Pons (tissue), 1 donor: ENCODE data around the gene GRIN1.

ENCODE experiments used
- DNase-seq: peaks from one replicate; pipeline ENCODE4 v3.0.0-alpha.2; 2016; ENCODE audit warnings: low spot score

The GRIN1 gene

DNA sequence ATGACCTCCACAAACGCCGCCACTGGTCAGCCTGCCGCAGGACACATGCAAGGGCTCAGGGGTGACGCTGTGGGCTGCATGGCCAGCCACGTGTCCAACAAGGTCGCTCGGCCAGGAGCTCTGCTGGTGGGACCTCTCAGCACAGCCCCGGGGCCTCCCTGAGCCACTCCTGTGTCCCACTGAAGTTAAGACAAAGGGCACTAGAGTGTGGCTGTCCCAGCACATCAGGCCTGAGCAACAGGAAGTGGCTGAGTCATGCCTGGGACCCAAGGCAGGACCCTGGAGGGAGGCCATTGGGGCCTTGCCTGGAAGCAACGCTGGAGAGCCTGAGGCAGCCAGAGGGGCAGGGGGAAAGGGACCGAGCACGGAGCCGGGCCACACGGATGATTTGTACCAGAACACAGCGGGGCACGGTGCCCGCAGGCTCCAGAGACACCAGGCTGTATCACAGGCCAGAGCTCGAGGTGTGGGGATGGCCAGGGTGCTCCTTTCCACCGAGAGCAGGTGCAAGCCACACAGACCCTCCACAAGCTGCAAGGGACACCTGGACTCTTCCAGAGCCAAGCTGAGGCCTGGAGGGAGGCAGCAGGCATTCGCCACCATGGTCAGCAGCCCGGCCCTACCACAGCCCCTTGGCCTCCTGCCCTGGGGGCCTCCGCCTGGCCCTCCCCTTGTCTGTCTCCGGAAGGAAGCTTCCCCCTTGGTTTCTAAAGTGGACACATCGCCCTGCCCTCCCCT lies 39.4 kb downstream of the GRIN1 start:
- no peak for DNase-seq

DNA sequence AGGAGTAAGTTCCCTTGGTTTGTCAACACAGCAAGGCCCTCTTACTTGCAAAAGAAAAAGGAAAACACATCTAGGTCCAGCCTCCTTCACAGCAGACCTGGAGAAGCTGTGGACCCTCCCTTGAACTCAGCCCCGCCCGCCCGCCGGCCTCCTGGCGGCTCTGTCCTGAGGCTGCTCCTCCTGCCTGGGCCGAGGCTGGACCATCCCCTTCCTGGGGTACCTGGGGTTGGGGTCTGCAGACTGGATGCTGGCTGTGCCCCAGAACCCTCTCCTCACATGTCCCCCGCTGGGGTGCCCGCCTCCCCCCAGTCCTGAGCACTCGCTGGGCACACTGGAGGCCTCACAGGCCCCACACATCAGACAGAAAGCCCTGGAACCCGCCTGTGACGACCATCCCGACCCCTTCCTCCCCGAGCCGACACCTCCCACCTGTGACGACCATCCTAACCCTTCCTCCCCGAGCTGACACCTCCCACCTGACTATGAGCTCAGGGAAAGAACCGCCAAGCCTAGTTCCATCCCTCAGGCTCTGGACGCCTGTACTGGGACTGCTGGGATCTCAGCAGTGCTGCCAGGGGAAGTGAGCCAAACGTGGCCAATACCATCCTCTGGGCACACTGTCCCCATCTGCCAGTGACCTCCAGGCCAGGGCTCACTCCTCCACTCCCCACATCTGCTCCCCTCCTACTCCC lies 40.1 kb downstream of the GRIN1 start:
- DNase-seq: no peak

- no peak for DNase-seq
These were observed 40.8 kb downstream of the GRIN1 start for GRCh38 chr9:137179761-137180160.

DNA sequence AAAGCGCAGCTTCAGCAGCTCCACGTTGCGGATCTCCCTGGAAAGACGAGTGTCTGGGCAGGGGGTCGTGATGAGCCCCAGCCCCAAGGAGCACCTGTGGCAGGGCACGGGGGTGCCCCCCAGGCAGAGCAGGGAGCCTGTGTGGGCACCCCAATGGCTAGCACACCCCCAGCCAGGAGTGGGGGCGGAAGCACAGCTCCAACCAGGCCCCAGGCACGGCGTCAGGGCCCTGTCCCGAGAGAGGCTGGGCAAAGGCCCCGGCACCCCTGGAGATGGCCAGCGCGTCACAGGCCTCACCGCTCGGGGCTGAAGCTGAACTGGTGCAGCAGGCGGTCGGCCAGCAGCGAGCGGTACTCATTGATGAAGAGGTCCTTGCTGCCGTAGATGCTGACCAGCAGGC lies 41.5 kb downstream of the GRIN1 start:
- no peak for DNase-seq

- DNase-seq: no peak
These were observed 42.7 kb downstream of the GRIN1 start for GRCh38 chr9:137181680-137182079.

GRCh38 chr9:137182836-137183235 lies 43.9 kb downstream of the GRIN1 start:
- DNase-seq: no peak

- DNase-seq: no peak
These were observed 45.1 kb downstream of the GRIN1 start for GRCh38 chr9:137183980-137184595.

DNA sequence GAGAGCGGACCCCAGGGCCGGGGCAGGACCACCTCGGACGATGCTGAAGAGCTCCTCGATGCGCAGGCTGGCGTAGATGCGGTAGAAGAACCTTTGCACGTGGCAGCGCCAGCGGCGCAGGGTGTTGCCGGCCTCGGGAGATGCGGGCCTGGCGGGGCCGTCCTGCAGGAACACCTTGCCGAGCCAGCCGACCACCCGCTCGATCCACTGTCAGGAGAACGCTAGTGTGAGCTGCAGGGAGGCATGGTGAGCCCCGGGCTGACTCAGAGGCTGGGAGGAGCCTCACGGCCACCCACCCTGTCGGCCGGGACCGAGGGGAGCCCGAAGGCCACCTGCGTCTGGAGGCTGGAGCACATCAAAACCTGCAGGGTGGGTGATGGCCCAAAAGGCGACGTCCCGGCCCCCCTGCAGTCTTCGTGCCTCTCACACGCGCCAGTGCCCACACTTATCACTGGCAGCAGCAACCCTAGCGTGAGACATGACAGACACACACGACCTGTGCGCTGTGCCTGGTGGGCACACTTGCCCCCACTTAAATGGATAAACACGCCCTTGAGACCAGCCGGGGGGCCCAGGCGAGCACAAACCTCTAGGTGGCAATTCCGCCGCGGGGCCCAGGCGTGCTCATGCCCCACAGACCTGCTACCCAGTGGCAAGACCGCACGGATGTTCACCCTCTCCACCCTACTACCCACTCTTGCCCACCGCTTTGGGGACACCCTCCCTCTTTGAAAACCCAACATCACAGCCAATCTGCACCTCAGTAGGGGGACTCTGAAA lies 46.1 kb downstream of the GRIN1 start:
- DNase-seq: no peak

GRCh38 chr9:137185921-137186320 lies 47.0 kb downstream of the GRIN1 start:
- no peak for DNase-seq

- DNase-seq: no peak
These were observed 47.4 kb downstream of the GRIN1 start for GRCh38 chr9:137186385-137186784.

DNA sequence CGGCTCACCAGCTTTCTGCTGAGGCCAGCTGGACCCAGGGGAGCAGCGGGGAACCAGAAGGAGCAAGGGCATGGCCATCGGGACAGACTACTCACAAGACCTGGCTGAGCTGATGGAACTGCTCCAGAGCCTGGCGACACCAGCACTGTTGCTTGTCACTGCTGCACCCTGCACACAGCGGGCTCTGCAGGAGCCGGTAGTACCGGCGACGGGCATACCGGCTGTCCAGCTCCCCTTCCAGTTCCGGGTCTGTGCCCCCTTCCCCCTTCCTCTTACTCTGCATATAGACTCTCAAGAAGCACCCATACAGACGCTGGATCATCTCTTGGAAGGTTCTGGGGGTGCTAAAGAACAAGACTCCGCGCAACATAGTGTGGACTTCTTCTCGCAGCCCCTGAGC lies 48.4 kb downstream of the GRIN1 start:
- DNase-seq: no peak

DNA sequence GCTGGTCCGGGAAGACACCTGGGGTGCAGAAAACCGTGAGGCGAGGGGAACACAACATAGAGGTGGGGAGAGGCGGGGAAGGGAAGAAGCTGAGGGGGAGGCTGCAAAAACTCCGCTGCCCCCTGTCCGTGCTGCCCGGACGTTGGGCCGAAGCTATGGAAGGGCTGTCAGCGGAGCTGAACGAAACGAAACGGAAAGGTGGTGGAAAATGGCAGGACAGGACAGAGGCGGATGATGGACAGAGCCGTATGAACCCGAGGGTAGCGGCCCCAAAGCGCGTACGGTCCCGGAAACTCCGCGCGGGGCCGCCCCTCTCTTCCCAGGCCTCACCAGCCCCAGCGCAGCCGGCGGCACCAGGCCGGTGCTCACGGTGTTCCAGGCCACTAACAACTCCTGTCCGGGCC lies 49.1 kb downstream of the GRIN1 start:
- DNase-seq: no peak

GRCh38 chr9:137188490-137189296 lies 49.7 kb downstream of the GRIN1 start, which contains the start of the genes ANAPC2 and SSNA1:
ANAPC2 (minus strand) TSS chr9:137188560; CDS start chr9:137188532, 28 bp downstream.
SSNA1 (plus strand) TSS chr9:137188676; CDS start chr9:137188727, 51 bp downstream.
- DNase-seq: peak; percentile 92

GRCh38 chr9:137189297-137190295 lies 50.6 kb downstream of the GRIN1 start:
- DNase-seq: no peak

DNA sequence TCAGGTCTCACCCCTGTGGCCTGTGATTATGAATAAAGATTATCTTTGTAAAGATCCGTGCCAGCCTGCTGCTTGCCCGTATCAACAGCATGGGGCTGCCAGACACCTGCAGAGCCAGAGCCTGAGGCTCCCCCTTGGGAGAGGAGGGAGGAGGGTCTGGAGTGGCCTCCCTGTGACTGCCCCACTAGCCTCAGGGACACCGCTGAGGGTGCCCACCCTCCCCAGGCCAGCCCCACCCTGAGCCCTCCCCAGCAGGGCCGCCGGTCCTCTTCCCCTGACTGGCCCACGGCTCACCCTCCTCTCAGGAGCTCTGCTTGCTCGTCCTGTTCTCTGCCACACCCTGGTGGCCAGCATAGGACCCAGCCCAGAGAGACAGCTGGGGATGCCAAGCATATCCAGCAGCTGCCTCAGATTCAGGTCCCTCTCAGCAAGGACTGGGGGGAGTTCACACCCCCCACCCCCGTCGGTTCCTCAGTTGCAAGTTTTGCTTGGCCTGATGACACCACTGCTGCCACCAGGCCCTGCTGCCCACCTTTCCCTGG lies 51.4 kb downstream of the GRIN1 start:
- no peak for DNase-seq

GRCh38 chr9:137191245-137191644 lies 52.3 kb downstream of the GRIN1 start:
- DNase-seq: no peak

GRCh38 chr9:137191691-137192447 lies 52.9 kb downstream of the GRIN1 start:
- peak; percentile 81 for DNase-seq

- no peak for DNase-seq
These were observed 53.5 kb downstream of the GRIN1 start for GRCh38 chr9:137192448-137192780.

DNA sequence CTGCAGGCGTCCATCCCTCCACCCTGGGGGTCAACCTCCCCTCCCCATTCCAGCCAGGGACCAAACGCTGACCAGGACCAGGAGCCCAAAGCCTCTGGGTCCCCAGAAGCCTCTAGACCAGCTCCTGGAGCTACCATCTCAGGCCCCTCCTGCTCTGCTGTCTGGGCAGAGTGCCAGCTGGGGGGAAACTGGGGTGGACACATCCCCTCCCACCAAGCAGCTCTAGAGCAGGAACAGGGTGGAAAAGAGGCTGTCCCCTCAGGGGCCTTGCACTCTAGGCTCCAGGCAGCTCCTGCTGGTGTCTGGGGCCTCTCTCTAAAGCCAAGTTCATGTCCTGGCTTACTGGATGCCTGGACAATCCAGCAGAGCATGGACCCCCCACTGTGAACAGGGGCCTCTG lies 53.9 kb downstream of the GRIN1 start:
- no peak for DNase-seq
